H1 (cell line): ENCODE measurements around the gene ZIM2. TPM values are rescaled to one million over a fixed set of nuclear protein-coding genes. Genes with fewer than 3 reads are reported as not detected.

ENCODE experiments used
- CTCF ChIA-PET: fragments of 300-600 bp; sonication (Branson Sonifier 250); formaldehyde crosslinking; loops from one replicate; lab custom pipeline; 2021; ENCODE audit not compliant: partially characterized antibody; lab: Charles Lee
- POLR2A ChIA-PET: fragments of 300-600 bp; sonication (Branson Sonifier 250); formaldehyde crosslinking; loops from one replicate; lab custom pipeline; 2021; ENCODE audit warnings: inconsistent platforms; ENCODE audit not compliant: partially characterized antibody; lab: Charles Lee
- DNase-seq, 2 experiments: peaks; one replicate each; pipeline versions ENCODE4 v3.0.0 to v3.0.0-alpha.2; 2010 to 2022; ENCODE audit warnings: low spot score in 2 of 2, low read depth in 1 of 2, mixed read lengths in 1 of 2
- FAIRE-seq: peaks from 2 replicates; lab custom pipeline; 2011; peaks lifted over from hg19 to GRCh38; lab: Jason Lieb, UNC
- H2AFZ ChIP-seq: 2 replicates; pipeline ENCODE4 v1.8.1; 2012; ENCODE audit warnings: low read length, inconsistent platforms
- H2AK5ac ChIP-seq: 2 replicates; pipeline ENCODE4 v1.6.1; 2013; ENCODE audit warnings: low read depth, low read length
- H2BK120ac ChIP-seq: replicated peaks from 2 replicates; pipeline ENCODE3; 2013; ENCODE audit warnings: low read depth, low read length, inconsistent platforms
- H2BK12ac ChIP-seq: 2 replicates; pipeline ENCODE4 v1.6.1; 2013; ENCODE audit warnings: low read depth, low read length
- H2BK15ac ChIP-seq: 2 replicates; pipeline ENCODE4 v1.6.1; 2013; ENCODE audit warnings: low read length
- H2BK20ac ChIP-seq: 2 replicates; pipeline ENCODE4 v1.6.1; 2013; ENCODE audit warnings: low read length
- H2BK5ac ChIP-seq: 2 replicates; pipeline ENCODE4 v1.6.1; 2013; ENCODE audit warnings: low read depth, low read length
- H3K14ac ChIP-seq: 2 replicates; pipeline ENCODE4 v1.6.1; 2013; ENCODE audit warnings: inconsistent platforms; ENCODE audit not compliant: insufficient read length
- H3K18ac ChIP-seq: 2 replicates; pipeline ENCODE4 v1.6.1; 2013; ENCODE audit warnings: low read length; ENCODE audit errors: extremely low read depth
- H3K23ac ChIP-seq: 2 replicates; pipeline ENCODE4 v1.6.1; 2013; ENCODE audit warnings: inconsistent platforms; ENCODE audit not compliant: insufficient read length
- H3K23me2 ChIP-seq: 2 replicates; pipeline ENCODE4 v1.6.1; 2013; ENCODE audit warnings: low read depth, low read length
- H3K27ac ChIP-seq: 2 replicates; pipeline ENCODE4 v1.6.1; 2011; ENCODE audit warnings: low read depth, low read length, inconsistent platforms
- H3K27me3 ChIP-seq, 4 experiments: replicated peaks in 1 of 4; 1 replicate in 1 of 4; 2 replicates in 3 of 4; pipeline versions ENCODE4 v1.6.1 to v1.8.1; 2011 to 2013; ENCODE audit warnings: low read length in 3 of 4, mild to moderate bottlenecking in 3 of 4, inconsistent platforms in 2 of 4, mixed read lengths in 2 of 4, moderate library complexity in 1 of 4; ENCODE audit not compliant: control insufficient read depth in 3 of 4, insufficient read depth in 3 of 4; ENCODE audit errors: extremely low read depth in 1 of 4
- H3K36me3 ChIP-seq, 4 experiments: 2 replicates each; pipeline versions ENCODE4 v1.6.1 to v1.8.1; 2011 to 2013; ENCODE audit warnings: mild to moderate bottlenecking in 4 of 4, low read length in 3 of 4, moderate library complexity in 2 of 4, control low read depth in 1 of 4, inconsistent platforms in 1 of 4; ENCODE audit not compliant: insufficient read depth in 4 of 4, control insufficient read depth in 2 of 4
- H3K4ac ChIP-seq: replicated peaks from 2 replicates; pipeline ENCODE3; 2013; ENCODE audit warnings: low read length, low read depth, mixed read lengths, inconsistent platforms; ENCODE audit not compliant: insufficient read length
- H3K4me1 ChIP-seq, 4 experiments: replicated peaks in 1 of 4; 1 replicate in 1 of 4; 2 replicates in 3 of 4; pipeline versions ENCODE4 v1.6.1 to v1.8.1; 2011 to 2013; ENCODE audit warnings: low read length in 3 of 4, inconsistent platforms in 2 of 4, mixed read lengths in 1 of 4; ENCODE audit not compliant: insufficient read depth in 4 of 4, control insufficient read depth in 3 of 4
- H3K4me2 ChIP-seq, 2 experiments: 2 replicates each; pipeline versions ENCODE4 v1.6.1 to v1.8.1; 2011 to 2013; ENCODE audit warnings: low read depth in 2 of 2, low read length in 2 of 2, control low read depth in 1 of 2, inconsistent platforms in 1 of 2, mild to moderate bottlenecking in 1 of 2; ENCODE audit not compliant: insufficient read depth in 1 of 2
- H3K4me3 ChIP-seq, 4 experiments: fragments of 200-600, 300-600 bp in 1 of 4; sonication (generic), shearing (Covaris generic), sonication (Bioruptor Twin) in 1 of 4; 2 replicates each; pipeline versions ENCODE4 v1.5.1 to v1.8.1; 2011 to 2016; ENCODE audit warnings: low read length in 4 of 4, low read depth in 3 of 4, control low read depth in 2 of 4, inconsistent platforms in 2 of 4, mild to moderate bottlenecking in 2 of 4, mixed read lengths in 1 of 4, moderate library complexity in 1 of 4; ENCODE audit not compliant: insufficient read depth in 2 of 4; ENCODE audit errors: extremely low read depth in 1 of 4
- H3K56ac ChIP-seq: replicated peaks from 2 replicates; pipeline ENCODE3; 2013; ENCODE audit warnings: low read depth, mild to moderate bottlenecking, mixed read lengths, low read length, inconsistent platforms; ENCODE audit not compliant: insufficient read length
- H3K79me1 ChIP-seq: 2 replicates; pipeline ENCODE4 v1.6.1; 2013; ENCODE audit warnings: low read depth, low read length, control low read depth
- H3K79me2 ChIP-seq, 2 experiments: 2 replicates each; pipeline versions ENCODE4 v1.6.1 to v1.8.1; 2012 to 2013; ENCODE audit warnings: low read length in 2 of 2, mild to moderate bottlenecking in 2 of 2, inconsistent platforms in 1 of 2; ENCODE audit not compliant: insufficient read depth in 2 of 2, control insufficient read depth in 1 of 2
- H3K9ac ChIP-seq, 4 experiments: replicated peaks in 1 of 4; 1 replicate in 1 of 4; 2 replicates in 3 of 4; pipeline versions ENCODE4 v1.6.1 to v1.8.1; 2011 to 2013; ENCODE audit warnings: low read depth in 3 of 4, low read length in 3 of 4, control low read depth in 2 of 4, mild to moderate bottlenecking in 2 of 4, moderate library complexity in 2 of 4, inconsistent platforms in 1 of 4; ENCODE audit errors: extremely low read depth in 1 of 4
- H3K9me3 ChIP-seq, 2 experiments: 2 replicates each; pipeline versions ENCODE4 v1.6.1 to v1.8.1; 2012 to 2013; ENCODE audit warnings: mild to moderate bottlenecking in 2 of 2, moderate library complexity in 2 of 2, control low read depth in 1 of 2, inconsistent platforms in 1 of 2, low read depth in 1 of 2, low read length in 1 of 2, mixed read lengths in 1 of 2; ENCODE audit not compliant: insufficient read depth in 2 of 2
- H4K20me1 ChIP-seq, 2 experiments: replicated peaks in 1 of 2; 2 replicates each; pipeline versions ENCODE3 to v1.8.1; 2011 to 2013; ENCODE audit warnings: inconsistent platforms in 2 of 2, low read length in 2 of 2, mild to moderate bottlenecking in 1 of 2; ENCODE audit not compliant: insufficient read depth in 2 of 2, control insufficient read depth in 1 of 2
- H4K5ac ChIP-seq: 2 replicates; pipeline ENCODE4 v1.6.1; 2013; ENCODE audit warnings: low read length, low read depth, mixed read lengths, inconsistent platforms; ENCODE audit not compliant: insufficient read length
- H4K8ac ChIP-seq: 2 replicates; pipeline ENCODE4 v1.8.0; 2013; ENCODE audit warnings: mild to moderate bottlenecking, moderate library complexity, low read length, inconsistent platforms; ENCODE audit not compliant: insufficient read depth; ENCODE audit errors: extremely low read depth
- H4K91ac ChIP-seq: replicated peaks from 2 replicates; pipeline ENCODE3; 2013; ENCODE audit warnings: low read length, mixed read lengths, inconsistent platforms; ENCODE audit not compliant: insufficient read length
- BACH1 ChIP-seq: IDR thresholded peaks from 2 replicates; pipeline ENCODE4 v1.6.1; 2012; ENCODE audit warnings: low read length, improper control_type of control experiment
- CBX5 ChIP-seq: fragments of 300-800, 300-1000 bp; sonication (generic); IDR thresholded peaks from 2 replicates; pipeline ENCODE4 v1.7.1; 2016; ENCODE audit warnings: antibody characterized with exemption, low read length, low read depth
- CREB1 ChIP-seq: IDR thresholded peaks from 2 replicates; pipeline ENCODE4 v1.6.1; 2012; ENCODE audit warnings: inconsistent platforms
- GABPA ChIP-seq: IDR thresholded peaks from 2 replicates; pipeline ENCODE4 v1.6.1; 2011; ENCODE audit warnings: mild to moderate bottlenecking, low read length, moderate library complexity, borderline replicate concordance; ENCODE audit not compliant: insufficient read depth
- GTF2F1 ChIP-seq: IDR thresholded peaks from 2 replicates; pipeline ENCODE4 v1.6.1; 2012; ENCODE audit warnings: low read depth, low read length, improper control_type of control experiment, borderline replicate concordance
- HDAC6 ChIP-seq: IDR thresholded peaks from one replicate; pipeline ENCODE4 v1.7.1; 2012; ENCODE audit warnings: low read depth, mild to moderate bottlenecking, inconsistent platforms, low read length, moderate library complexity
- NANOG ChIP-seq: IDR thresholded peaks from 2 replicates; pipeline ENCODE4 v1.6.1; 2011; ENCODE audit warnings: low read length, low read depth, mild to moderate bottlenecking, inconsistent platforms; ENCODE audit not compliant: insufficient read depth, poor library complexity, severe bottlenecking
- POLR2AphosphoS5 ChIP-seq: IDR thresholded peaks from 2 replicates; pipeline ENCODE4 v1.6.1; 2011; ENCODE audit warnings: low read depth, low read length
- RBBP5 ChIP-seq: IDR thresholded peaks from 2 replicates; pipeline ENCODE4 v1.7.1; 2012; ENCODE audit warnings: low read depth, mild to moderate bottlenecking, inconsistent platforms, low read length, moderate library complexity, borderline replicate concordance
- SIX5 ChIP-seq: IDR thresholded peaks from 2 replicates; pipeline ENCODE4 v1.6.1; 2011; ENCODE audit warnings: mild to moderate bottlenecking, low read depth, low read length
- SUZ12 ChIP-seq: fragments of 200-600 bp; sonication (generic); IDR thresholded peaks from 2 replicates; pipeline ENCODE4 v1.6.1; 2012; ENCODE audit warnings: mild to moderate bottlenecking, inconsistent platforms, low read length, moderate library complexity, mixed read lengths
- TBP ChIP-seq: IDR thresholded peaks from 2 replicates; pipeline ENCODE4 v1.6.1; 2011; ENCODE audit warnings: low read depth, low read length, improper control_type of control experiment
- TEAD4 ChIP-seq: IDR thresholded peaks from 2 replicates; pipeline ENCODE4 v1.6.1; 2012; ENCODE audit warnings: low read depth, low read length, inconsistent platforms, mixed read lengths
- WGBS, 2 experiments: shearing (Covaris generic) in 1 of 2; methylation state at CpG; one replicate each; pipeline versions ENCODE4 v1.1.6 to v1.1.7; 2013 to 2015; ENCODE audit warnings: low lambda C conversion rate in 2 of 2, mixed read lengths in 2 of 2, inconsistent platforms in 1 of 2, low coverage in 1 of 2, missing lambda C conversion rate in 1 of 2; ENCODE audit not compliant: insufficient replicate concordance in 2 of 2, insufficient coverage in 1 of 2, insufficient read length in 1 of 2; ENCODE audit errors: extremely low coverage in 1 of 2, missing lambda C conversion rate in 1 of 2; 5-methylcytosine and 5-hydroxymethylcytosine counted together
- polyA plus RNA-seq, 7 experiments: library from polyadenylated mRNA; depleted of rRNA in 3 of 7; stranded (reverse) in 5 of 7; unstranded in 2 of 7; fragments of >200 nt in 5 of 7; fragments of 200-250 nt in 2 of 7; gene quantifications; 1 replicate in 5 of 7; 2 replicates in 1 of 7; 4 replicates in 1 of 7; pipeline versions ENCODE4 v1.2.1 to v1.2.3, GENCODE V29; 2011 to 2013; ENCODE audit warnings: missing spikeins in 2 of 7, mixed read lengths in 2 of 7
- total RNA-seq: library from RNA; stranded (reverse); fragmentation: NEBNext Ultra II Directional; extraction: Animal tissue kit (Norgen Biotek cat#: 25700); gene quantifications from 2 replicates; pipeline ENCODE4 v1.2.1, GENCODE V29; 2021
- TF ChIP-seq, protein P1 (sequence below): IDR thresholded peaks from 2 replicates; pipeline ENCODE4 v1.6.1; 2012; ENCODE audit warnings: inconsistent platforms
- TF ChIP-seq, protein P2 (sequence below): IDR thresholded peaks from 2 replicates; pipeline ENCODE4 v1.6.1; 2011; ENCODE audit warnings: low read length, improper control_type of control experiment

The ZIM2 gene
- total and polyA plus RNA-seq, 2 of the 8 experiments (the other 6 are each of a cell fraction or from before 2014, with no cell fraction given): not detected

DNA sequence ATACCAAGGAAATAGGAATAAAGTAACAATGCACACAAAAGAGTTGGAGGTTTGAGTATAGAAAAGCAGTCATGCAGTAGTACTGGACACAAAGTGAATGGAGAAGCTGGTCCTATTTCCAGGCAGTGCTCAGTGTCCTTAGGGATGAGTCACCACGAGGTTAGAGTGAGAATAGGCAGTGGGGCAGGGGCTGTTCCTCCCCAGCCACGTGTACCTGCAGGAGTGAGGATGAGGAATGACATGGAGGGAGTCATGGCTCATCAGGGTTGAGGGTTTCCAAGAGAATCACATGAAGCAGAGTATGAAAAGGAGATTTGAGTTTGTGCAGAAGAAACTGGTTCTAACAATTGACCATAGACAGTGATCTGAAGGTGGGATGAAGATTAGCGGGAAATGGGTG is 94.2 kb downstream of the ZIM2 start:
- Histone ChIP-seq H2BK5ac (no peak overlapping the region), H3K9me3 (peaks cover 60 to 72% of the 10 kb centered on the region in 2 experiments), H3K14ac (no peak overlapping the region), H4K91ac (no peak overlapping the region), H4K5ac (no peak overlapping the region), H3K4me1 (no peaks in the 10 kb centered on the region; a peak in 1 of 7 replicates), H3K4me2 (no peak overlapping the region), H2BK15ac (no peak overlapping the region), H3K4ac (no peak overlapping the region), H2BK12ac (no peak overlapping the region), H3K36me3 (no peaks in the 10 kb centered on the region), H2AFZ (no peak overlapping the region), H2AK5ac (no peak overlapping the region), H3K79me2 (no peaks in the 10 kb centered on the region), H3K9ac (no peak overlapping the region), H2BK120ac (no peak overlapping the region), H3K4me3 (no peak overlapping the region), H3K18ac (no peak overlapping the region), H3K27me3 (no peaks in the 10 kb centered on the region), H3K23me2 (no peaks in the 10 kb centered on the region), H2BK20ac (no peak overlapping the region), H4K8ac (no peak overlapping the region), H3K23ac (no peak overlapping the region), H4K20me1 (no peaks in the 10 kb centered on the region), H3K79me1 (no peaks in the 10 kb centered on the region), H3K27ac (no peak overlapping the region), H3K56ac (no peak overlapping the region)
- no peak for DNase-seq
- ChIA-PET POLR2A (no interaction called here), CTCF (no interaction called here)
- no peak for FAIRE-seq
- WGBS, 2 experiments: 46% methylated on average over 3 of the region's 3 CpGs; no CpG with 5 or more reads in 1 of the 2 experiments
- TF ChIP-seq GTF2F1 (no peak), SUZ12 (no peak), TEAD4 (no peak), POLR2AphosphoS5 (no peak), CBX5 (no peak), GABPA (no peak), TBP (no peak), HDAC6 (no peak), RBBP5 (no peak), BACH1 (no peak), CREB1 (no peak), NANOG (no peak), SIX5 (no peak)
- TF ChIP-seq, protein P1, sequence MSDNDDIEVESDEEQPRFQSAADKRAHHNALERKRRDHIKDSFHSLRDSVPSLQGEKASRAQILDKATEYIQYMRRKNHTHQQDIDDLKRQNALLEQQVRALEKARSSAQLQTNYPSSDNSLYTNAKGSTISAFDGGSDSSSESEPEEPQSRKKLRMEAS: no peak
- TF ChIP-seq, protein P2, sequence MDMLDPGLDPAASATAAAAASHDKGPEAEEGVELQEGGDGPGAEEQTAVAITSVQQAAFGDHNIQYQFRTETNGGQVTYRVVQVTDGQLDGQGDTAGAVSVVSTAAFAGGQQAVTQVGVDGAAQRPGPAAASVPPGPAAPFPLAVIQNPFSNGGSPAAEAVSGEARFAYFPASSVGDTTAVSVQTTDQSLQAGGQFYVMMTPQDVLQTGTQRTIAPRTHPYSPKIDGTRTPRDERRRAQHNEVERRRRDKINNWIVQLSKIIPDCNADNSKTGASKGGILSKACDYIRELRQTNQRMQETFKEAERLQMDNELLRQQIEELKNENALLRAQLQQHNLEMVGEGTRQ: no peak
